Ascending aorta (tissue), 2 donors: Measurements from ENCODE around the gene NPAS3. TPM values are rescaled to one million over a fixed set of nuclear protein-coding genes. Genes with fewer than 3 reads are reported as not detected.

Experiments
- DNase-seq, 2 donors: peaks; one replicate each; pipeline ENCODE4 v3.0.0-alpha.2; 2019; ENCODE audit warnings: low spot score in 2 of 2
- H3K27ac ChIP-seq, 2 donors: fragments of 200-600 bp; sonication (generic); one replicate each; pipeline ENCODE4 v1.5.1; 2016 to 2017; ENCODE audit warnings: mild to moderate bottlenecking in 1 of 2
- H3K27me3 ChIP-seq: fragments of 200-600 bp; sonication (generic); one replicate; pipeline ENCODE4 v1.5.1; 2017
- H3K36me3 ChIP-seq, 2 donors: fragments of 200-600 bp; sonication (generic); one replicate each; pipeline ENCODE4 v1.5.1; 2016
- H3K4me1 ChIP-seq, 2 donors: fragments of 200-600 bp; sonication (generic); one replicate each; pipeline ENCODE4 v1.5.1; 2016 to 2017; ENCODE audit warnings: mild to moderate bottlenecking in 1 of 2
- H3K4me3 ChIP-seq, 2 donors: fragments of 200-600 bp; sonication (generic); one replicate each; pipeline ENCODE4 v1.5.1; 2016 to 2017; ENCODE audit warnings: mild to moderate bottlenecking in 1 of 2
- H3K9me3 ChIP-seq, 2 donors: fragments of 200-600 bp; sonication (generic); one replicate each; pipeline ENCODE4 v1.5.1; 2016
- CTCF ChIP-seq, 3 experiments: fragments of 200-600 bp in 2 of 3; fragments of 450-650 bp in 1 of 3; sonication (generic) in 2 of 3; IDR thresholded peaks; one replicate each; pipeline ENCODE4 v1.5.1; 2016 to 2019; ENCODE audit warnings: antibody characterized with exemption in 3 of 3, mild to moderate bottlenecking in 1 of 3, moderate library complexity in 1 of 3
- intact Hi-C: fragments of 100-400 bp; cut with DNase I; formaldehyde crosslinking; loops from one replicate; pipeline ENCODE4 v1.15.1; 2023
- total RNA-seq: library from RNA; depleted of rRNA; stranded (reverse); fragments of >200 nt; gene quantifications from one replicate; pipeline ENCODE4 v1.1.0, GENCODE V29; 2016

The NPAS3 gene
- total RNA-seq, 1 donor from 2014 or later: not detected

GRCh38 chr14:32967421-32967820, 28.7 kb downstream of the NPAS3 start:
- no peaks in the 10 kb centered on the region for H3K4me1 ChIP-seq
- no peaks in the 10 kb centered on the region for H3K9me3 ChIP-seq
- H3K27me3 ChIP-seq: no peaks in the 10 kb centered on the region
- intact Hi-C loops: no loop called here
- H3K27ac ChIP-seq: no peak overlapping the region
- no peak overlapping the region for H3K4me3 ChIP-seq
- no peaks in the 10 kb centered on the region for H3K36me3 ChIP-seq
- DNase-seq: no peak
- TF ChIP-seq CTCF (IDR thresholded peaks at IDR 0.05): no peak

DNA sequence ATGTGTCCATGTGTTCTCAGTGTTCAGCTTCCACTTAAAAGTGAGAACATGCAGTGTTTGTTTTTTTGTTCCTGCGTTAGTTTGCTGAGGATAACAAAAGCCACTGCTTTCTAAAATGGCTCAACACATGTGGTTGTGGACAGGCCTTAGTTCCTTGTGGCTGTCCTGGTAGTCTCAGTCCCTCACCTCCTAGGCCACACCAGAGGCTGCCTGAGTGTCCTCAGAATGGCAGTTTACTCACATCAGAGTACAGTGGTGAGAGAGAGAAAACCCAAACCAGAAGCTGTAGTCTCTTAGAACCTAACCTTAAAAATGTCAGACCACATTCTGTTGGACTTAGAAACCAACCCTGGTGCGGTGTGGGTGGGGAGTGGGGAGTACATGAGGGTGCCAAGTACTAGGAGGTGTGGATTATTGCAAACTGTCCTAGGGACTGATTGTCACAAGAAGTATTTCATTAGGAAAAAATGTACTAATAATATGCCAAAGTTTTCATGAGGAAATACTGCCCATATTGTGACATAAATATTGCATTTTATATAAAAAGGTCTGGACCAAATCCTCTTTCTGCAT, 30.4 kb downstream of the NPAS3 start:
- Histone ChIP-seq H3K27ac (no peak overlapping the region), H3K4me3 (no peak overlapping the region), H3K36me3 (no peaks in the 10 kb centered on the region), H3K27me3 (no peaks in the 10 kb centered on the region), H3K9me3 (no peaks in the 10 kb centered on the region), H3K4me1 (no peaks in the 10 kb centered on the region)
- DNase-seq: no peak
- intact Hi-C loops: no loop called here
- no peak for TF ChIP-seq CTCF (IDR thresholded peaks at IDR 0.05)

- Histone ChIP-seq H3K9me3 (no peaks in the 10 kb centered on the region), H3K36me3 (no peaks in the 10 kb centered on the region), H3K27me3 (no peaks in the 10 kb centered on the region), H3K4me3 (no peak overlapping the region), H3K4me1 (no peaks in the 10 kb centered on the region), H3K27ac (no peak overlapping the region)
- TF ChIP-seq CTCF (IDR thresholded peaks at IDR 0.05): no peak
- intact Hi-C loops: no loop called here
- no peak for DNase-seq
Observed at GRCh38 chr14:32977913-32978312, 39.2 kb downstream of the NPAS3 start.

- DNase-seq: no peak
- TF ChIP-seq CTCF (IDR thresholded peaks at IDR 0.05): no peak
- no peaks in the 10 kb centered on the region for H3K9me3 ChIP-seq
- H3K4me3 ChIP-seq: no peak overlapping the region
- no peak overlapping the region for H3K27ac ChIP-seq
- H3K27me3 ChIP-seq: no peaks in the 10 kb centered on the region
- intact Hi-C loops: no loop called here
- no peaks in the 10 kb centered on the region for H3K4me1 ChIP-seq
- H3K36me3 ChIP-seq: no peaks in the 10 kb centered on the region
Observed at GRCh38 chr14:32978691-32979255, 40.1 kb downstream of the NPAS3 start.

- Histone ChIP-seq H3K36me3 (no peaks in the 10 kb centered on the region), H3K27me3 (no peaks in the 10 kb centered on the region), H3K4me3 (no peak overlapping the region), H3K4me1 (no peaks in the 10 kb centered on the region), H3K27ac (no peak overlapping the region), H3K9me3 (no peaks in the 10 kb centered on the region)
- DNase-seq: no peak
- no peak for TF ChIP-seq CTCF (IDR thresholded peaks at IDR 0.05)
- intact Hi-C loops: no loop called here
Observed at GRCh38 chr14:32980178-32980901, 41.7 kb downstream of the NPAS3 start.
